Kidney (tissue), 22 donors: Measurements from ENCODE around the gene ACOT12. TPM values are rescaled to one million over a fixed set of nuclear protein-coding genes. Genes with fewer than 3 reads are reported as not detected.

Source experiments
- DNase-seq, 5 donors: peaks; one replicate each; pipeline ENCODE4 v3.0.0-alpha.2; 2013 to 2020
- FAIRE-seq: peaks from 2 replicates; lab custom pipeline; 2012; peaks lifted over from hg19 to GRCh38; lab: Jason Lieb, UNC
- H3K27ac ChIP-seq, 2 donors: one replicate each; pipeline ENCODE4 v1.7.0; 2013; ENCODE audit warnings: low read depth in 2 of 2, low read length in 2 of 2, inconsistent platforms in 1 of 2
- H3K27me3 ChIP-seq: one replicate; pipeline ENCODE4 v1.7.1; 2013; ENCODE audit warnings: low read length, inconsistent platforms; ENCODE audit not compliant: control insufficient read depth, insufficient read depth
- H3K36me3 ChIP-seq, 3 donors: one replicate each; pipeline versions ENCODE4 v1.7.0 to v1.7.1; 2013; ENCODE audit warnings: low read length in 3 of 3, control low read depth in 1 of 3, inconsistent platforms in 1 of 3; ENCODE audit not compliant: insufficient read depth in 3 of 3, control insufficient read depth in 2 of 3
- H3K4me1 ChIP-seq, 3 donors: one replicate each; pipeline versions ENCODE4 v1.7.0 to v1.7.1; 2013; ENCODE audit warnings: low read length in 3 of 3, inconsistent platforms in 1 of 3, low read depth in 1 of 3; ENCODE audit not compliant: control insufficient read depth in 2 of 3, insufficient read depth in 2 of 3
- H3K4me3 ChIP-seq, 3 donors: one replicate each; pipeline versions ENCODE4 v1.7.0 to v1.8.1; 2013; ENCODE audit warnings: low read length in 3 of 3, control low read depth in 1 of 3, inconsistent platforms in 1 of 3
- H3K9ac ChIP-seq, 3 donors: one replicate each; pipeline versions ENCODE4 v1.7.0 to v1.7.1; 2013; ENCODE audit warnings: low read length in 3 of 3, control low read depth in 1 of 3, inconsistent platforms in 1 of 3
- H3K9me3 ChIP-seq, 3 donors: one replicate each; pipeline versions ENCODE4 v1.7.0 to v1.7.1; 2013; ENCODE audit warnings: low read length in 3 of 3, control low read depth in 1 of 3, inconsistent platforms in 1 of 3; ENCODE audit not compliant: control insufficient read depth in 2 of 3, insufficient read depth in 1 of 3
- intact Hi-C: fragments of 100-400 bp; cut with DNase I; formaldehyde crosslinking; loops from one replicate; pipeline ENCODE4 v1.11.1; 2022
- long read RNA-seq, 10 donors: library from polyadenylated mRNA in 1 of 10; unstranded in 1 of 10; transcript quantifications; one replicate each; pipeline ENCODE4 v2.0.0 and lab custom pipeline, GENCODE V29; 2021 to 2026
- polyA plus RNA-seq: library from polyadenylated mRNA; stranded (reverse); fragments of 350-450 nt; fragmentation: Illumina TruSeq; extraction: RNeasy Lipid Tissue Mini Kit (QIAGEN cat#74804); gene quantifications from one replicate; pipeline ENCODE4 v1.2.3, GENCODE V29; 2014; ENCODE audit warnings: low read depth, low replicate concordance; ENCODE audit not compliant: insufficient read depth
- total RNA-seq: library from RNA; stranded (reverse); fragmentation: NEBNext Ultra II Directional; extraction: Animal tissue kit (Norgen Biotek cat#: 25700); gene quantifications from one replicate; pipeline ENCODE4 v1.2.1, GENCODE V29; 2021
- TF ChIP-seq, protein P1 (sequence below): IDR thresholded peaks from 3 replicates; pipeline ENCODE4 v1.5.1; 2012; ENCODE audit warnings: mild to moderate bottlenecking, moderate library complexity, borderline replicate concordance; ENCODE audit not compliant: insufficient read depth; ENCODE audit errors: extremely low read depth
- donor health status: control.
- donor health status: control.
- donor health status: control.
- donor health status: control.
- donor health status: control.
- donor health status: DM: yes; HTN: yes; CAD: no.
- donor health status: Normal renal cell carcinoma (clear cell type).

ACOT12 gene
- total RNA-seq (not detected), polyA plus RNA-seq (2.2 TPM)
- long read RNA-seq, donor 1 = 0 reads
- long read RNA-seq, donor 2, partial matches to known transcripts = 0 of 1 reads
- long read RNA-seq, donor 2, other reads (novel, unspliced or antisense) = 0 of 1 reads
- long read RNA-seq, donor 3 = 0 reads
- long read RNA-seq, donor 4 = 0 reads
- long read RNA-seq, donor 5 = 0 reads
- long read RNA-seq, donor 6 = 0 reads
- long read RNA-seq, donor 7 = 0 reads
- long read RNA-seq, donor 8 = 0 reads
- long read RNA-seq, donor 9 = 0 reads
- long read RNA-seq, donor 10 = 0 reads

DNA sequence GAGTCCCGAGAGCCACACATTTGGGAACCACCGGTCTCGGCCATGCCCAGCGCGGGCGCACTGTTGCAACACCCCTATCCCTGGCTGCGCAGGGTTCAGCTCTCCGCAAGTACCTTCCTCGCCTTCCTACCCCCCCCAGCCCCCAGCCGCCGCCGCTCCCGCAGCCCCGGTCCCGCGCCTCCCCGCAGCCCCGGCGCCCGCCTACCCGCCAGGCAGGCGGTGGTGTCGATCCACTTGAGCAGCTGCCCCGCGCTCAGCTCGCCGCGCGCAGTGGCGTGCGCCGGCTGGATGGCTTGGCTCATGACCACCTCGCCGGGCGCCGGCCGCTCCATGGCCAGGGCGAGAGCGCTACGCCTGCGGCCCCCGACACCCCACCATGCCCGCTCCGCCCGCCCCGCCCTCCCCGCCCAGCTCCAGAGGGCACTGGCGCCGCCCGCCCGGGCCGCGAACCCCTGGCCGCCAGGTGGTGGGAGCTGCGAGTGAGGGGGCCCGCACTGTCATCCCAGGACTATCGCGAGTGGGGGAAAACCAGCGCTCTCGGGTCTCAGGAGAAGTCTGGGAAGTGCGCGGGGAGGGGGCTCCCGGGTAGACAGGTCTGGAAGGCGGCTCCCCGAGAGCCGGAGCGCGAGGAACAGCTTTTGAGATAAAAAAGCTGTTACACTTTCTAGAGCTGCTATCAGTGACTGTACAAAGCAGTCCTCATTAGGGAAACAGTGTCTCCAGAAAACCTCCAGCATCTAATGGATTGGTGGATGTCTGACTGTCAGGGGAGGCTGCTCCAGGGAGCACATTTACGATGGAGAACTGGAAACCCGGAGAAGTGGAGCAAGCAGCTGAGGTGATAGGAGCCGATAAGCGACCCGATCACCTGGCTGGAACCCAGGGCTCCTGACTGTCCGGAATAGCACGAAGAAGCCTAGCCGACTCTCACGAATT lies at the start of gene ACOT12:
Gene ACOT12, minus strand, starts transcription at position 352 of the 936 bp plus-strand sequence. Its CDS starts 20 bp downstream, at position 332.
- Histone ChIP-seq H3K4me1 (no peaks in the 10 kb centered on the region), H3K9ac (no peak within 1 kb of the TSS), H3K27ac (no peak within 1 kb of the TSS), H3K36me3 (no peaks in the 10 kb centered on the region), H3K9me3 (no peaks in the 10 kb centered on the region), H3K4me3 (peak within 1 kb of the TSS in 2 of 3 donors; percentile 46 to 59), H3K27me3 (no peaks in the 10 kb centered on the region)
- FAIRE-seq (no peak), DNase-seq (peak; percentile 43 to 64 (median 64))
- intact Hi-C loops = no loop called here
- TF ChIP-seq, protein P1, sequence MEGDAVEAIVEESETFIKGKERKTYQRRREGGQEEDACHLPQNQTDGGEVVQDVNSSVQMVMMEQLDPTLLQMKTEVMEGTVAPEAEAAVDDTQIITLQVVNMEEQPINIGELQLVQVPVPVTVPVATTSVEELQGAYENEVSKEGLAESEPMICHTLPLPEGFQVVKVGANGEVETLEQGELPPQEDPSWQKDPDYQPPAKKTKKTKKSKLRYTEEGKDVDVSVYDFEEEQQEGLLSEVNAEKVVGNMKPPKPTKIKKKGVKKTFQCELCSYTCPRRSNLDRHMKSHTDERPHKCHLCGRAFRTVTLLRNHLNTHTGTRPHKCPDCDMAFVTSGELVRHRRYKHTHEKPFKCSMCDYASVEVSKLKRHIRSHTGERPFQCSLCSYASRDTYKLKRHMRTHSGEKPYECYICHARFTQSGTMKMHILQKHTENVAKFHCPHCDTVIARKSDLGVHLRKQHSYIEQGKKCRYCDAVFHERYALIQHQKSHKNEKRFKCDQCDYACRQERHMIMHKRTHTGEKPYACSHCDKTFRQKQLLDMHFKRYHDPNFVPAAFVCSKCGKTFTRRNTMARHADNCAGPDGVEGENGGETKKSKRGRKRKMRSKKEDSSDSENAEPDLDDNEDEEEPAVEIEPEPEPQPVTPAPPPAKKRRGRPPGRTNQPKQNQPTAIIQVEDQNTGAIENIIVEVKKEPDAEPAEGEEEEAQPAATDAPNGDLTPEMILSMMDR = no peak

DNA sequence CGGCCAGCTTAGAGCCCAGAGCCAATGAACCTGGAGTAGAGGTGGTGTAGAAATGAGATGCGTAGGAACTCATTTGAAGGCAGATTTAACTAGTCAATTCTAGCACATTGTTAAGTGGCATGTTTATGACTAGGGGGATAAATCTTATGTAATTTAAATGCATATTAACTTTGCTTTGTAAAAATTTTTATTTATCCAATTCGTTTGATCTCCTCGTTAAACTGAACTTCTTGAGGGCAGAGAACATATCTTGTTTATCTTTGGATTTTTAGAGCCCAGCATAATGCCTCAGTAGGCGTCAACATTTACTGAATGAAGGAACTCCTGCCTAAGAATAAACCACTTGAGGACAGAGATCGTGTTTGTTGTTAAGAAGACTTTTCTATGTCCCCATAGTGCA lies 41.1 kb upstream of the ACOT12 start:
- FAIRE-seq (no peak), DNase-seq (peak in 2 of 5 donors; percentile 15 to 20)
- TF ChIP-seq, protein P1 = no peak
- Histone ChIP-seq H3K27ac (no peak overlapping the region), H3K9me3 (no peaks in the 10 kb centered on the region), H3K36me3 (no peaks in the 10 kb centered on the region), H3K4me3 (no peak overlapping the region), H3K9ac (no peak overlapping the region), H3K27me3 (no peaks in the 10 kb centered on the region), H3K4me1 (no peaks in the 10 kb centered on the region)
- intact Hi-C loops = no loop called here

DNA sequence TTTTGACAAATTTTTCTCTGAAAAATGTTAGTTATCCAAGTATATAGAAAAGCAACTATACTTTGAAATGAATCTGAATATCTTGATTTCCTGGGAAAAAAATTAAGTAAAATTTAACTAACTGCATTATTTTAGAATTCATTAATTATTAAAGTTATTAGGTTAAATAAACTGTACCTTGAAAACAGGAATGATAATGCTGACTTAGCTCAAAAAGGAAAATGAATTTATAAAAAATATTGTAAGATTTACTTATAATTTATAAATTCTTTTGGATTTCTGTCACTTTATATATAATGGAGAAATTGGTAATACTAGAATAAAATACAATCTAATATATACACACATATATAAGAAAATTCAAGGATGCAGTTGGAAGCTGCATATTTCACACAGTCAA lies 36.1 kb upstream of the ACOT12 start:
- Histone ChIP-seq H3K27me3 (no peaks in the 10 kb centered on the region), H3K4me1 (peaks cover 0 to 3% (median 0%) of the 10 kb centered on the region in 3 donors), H3K9me3 (no peaks in the 10 kb centered on the region), H3K27ac (no peak overlapping the region), H3K4me3 (no peak overlapping the region), H3K9ac (no peak overlapping the region), H3K36me3 (no peaks in the 10 kb centered on the region)
- FAIRE-seq = peak; percentile 82
- TF ChIP-seq, protein P1 = no peak
- DNase-seq = no peak
- intact Hi-C loops = no loop called here
